SHP77 (cell line): ENCODE measurements around the gene BCL6B.

Experiments
- DNase-seq, 2 experiments: peaks; one replicate each; lab custom pipeline; 2025; lab: John Stamatoyannopoulos, UW

BCL6B gene

DNA sequence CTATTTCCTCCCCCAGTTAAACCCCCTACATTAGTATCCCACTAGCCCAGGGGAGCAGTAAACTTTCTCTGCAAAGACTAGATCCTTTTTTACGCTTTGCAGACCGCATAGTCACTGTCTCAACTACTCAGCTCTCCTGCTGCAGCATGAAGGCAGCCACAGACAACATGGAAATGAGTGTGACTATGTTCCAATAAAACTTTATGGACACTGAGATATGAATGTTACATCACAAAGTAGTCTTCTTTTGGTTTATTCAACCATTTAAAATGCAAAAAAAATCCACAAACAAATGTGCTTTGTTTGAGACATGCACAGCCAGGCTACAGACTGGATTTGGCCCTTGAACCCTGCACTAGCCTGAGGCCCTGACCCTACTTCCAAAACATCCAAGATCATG is 12.3 kb upstream of the BCL6B start:
- DNase-seq, result no peak

DNA sequence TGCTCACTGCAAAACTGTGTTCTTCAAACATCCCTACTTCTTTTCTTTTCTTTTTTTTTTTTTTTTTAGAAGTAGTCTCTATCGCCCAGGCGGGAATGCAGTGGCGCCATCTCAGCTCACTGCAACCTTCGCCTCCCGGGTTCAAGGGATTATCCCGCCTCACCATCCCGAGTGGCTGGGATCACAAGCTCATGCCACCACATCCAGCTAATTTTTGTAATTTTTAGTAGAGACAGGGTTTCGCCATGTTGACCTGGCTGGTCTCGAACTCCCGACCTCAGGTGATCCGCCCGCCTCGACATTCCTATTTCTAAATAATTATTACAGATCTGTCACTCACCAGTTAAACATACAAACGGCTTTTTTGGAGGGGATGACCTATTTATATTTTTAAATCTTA is 11.4 kb upstream of the BCL6B start:
- no peak for DNase-seq

GRCh38 chr17:7011942-7012254 is 11.0 kb upstream of the BCL6B start:
- no peak for DNase-seq

GRCh38 chr17:7014261-7014994 is 8.4 kb upstream of the BCL6B start:
- DNase-seq, result peak; percentile 98 to 99

DNA sequence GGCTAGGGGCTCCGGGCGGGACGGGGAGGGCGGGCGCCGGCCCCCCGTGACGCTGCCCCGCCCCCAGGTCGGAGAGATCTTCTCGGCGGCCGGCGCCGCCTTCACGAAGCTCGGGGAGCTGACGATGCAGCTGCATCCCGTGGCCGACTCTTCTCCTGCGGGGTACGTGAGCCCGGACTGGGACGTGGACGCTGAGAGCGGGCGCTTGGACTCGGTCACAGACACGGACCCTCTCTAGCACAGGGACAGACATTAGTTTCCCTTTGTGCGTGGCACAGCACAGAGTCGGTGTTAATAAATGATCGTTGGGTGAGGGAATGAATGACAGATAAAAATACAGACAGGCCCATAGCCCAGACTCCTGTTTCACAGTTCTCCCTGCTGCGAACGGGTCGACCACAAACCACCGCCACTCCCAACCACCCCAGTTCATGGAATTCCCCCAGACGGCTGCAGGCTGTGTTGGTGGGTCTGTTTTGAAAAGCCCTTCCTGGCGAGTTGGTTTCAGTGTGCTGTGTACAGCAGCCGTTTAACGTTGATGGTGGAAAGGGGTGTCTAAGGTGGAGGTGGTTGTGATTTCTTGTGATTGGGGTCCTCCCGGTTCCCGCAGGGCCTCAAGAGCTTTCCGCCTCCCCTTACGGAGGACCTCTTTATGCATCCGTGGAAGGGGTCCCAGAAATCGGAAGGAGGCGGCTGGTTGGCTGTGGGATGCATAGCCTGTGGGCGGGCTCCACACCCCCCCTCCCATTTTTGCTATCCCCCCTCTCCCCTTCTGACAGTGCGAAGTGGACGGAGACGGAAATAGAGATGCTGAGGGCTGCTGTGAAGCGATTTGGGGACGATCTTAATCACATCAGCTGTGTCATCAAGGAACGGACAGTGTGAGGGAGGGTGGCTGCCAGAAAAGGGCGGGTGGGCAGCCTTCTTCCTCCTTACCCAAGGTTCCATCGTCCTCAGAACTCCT is 7.6 kb upstream of the BCL6B start:
- DNase-seq, result peak in 1 of 2 experiments; percentile 63

DNA sequence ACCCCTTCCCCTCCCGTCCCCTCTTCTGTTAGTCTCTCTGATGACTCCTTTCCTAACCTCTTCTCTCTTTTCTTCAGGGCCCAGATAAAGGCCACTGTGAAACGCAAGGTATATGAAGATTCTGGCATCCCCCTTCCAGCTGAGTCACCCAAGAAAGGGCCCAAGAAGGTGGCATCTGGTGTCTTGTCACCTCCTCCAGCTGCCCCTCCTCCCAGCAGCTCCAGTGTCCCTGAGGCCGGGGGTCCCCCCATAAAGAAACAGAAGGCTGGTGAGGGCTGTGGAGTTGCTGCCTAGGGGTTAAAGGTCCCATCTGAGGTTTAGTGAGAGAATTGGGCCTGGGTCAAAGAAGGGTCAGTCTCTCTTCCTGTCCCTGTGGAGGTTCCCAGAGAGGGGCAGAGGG is 6.4 kb upstream of the BCL6B start:
- no peak for DNase-seq

DNA sequence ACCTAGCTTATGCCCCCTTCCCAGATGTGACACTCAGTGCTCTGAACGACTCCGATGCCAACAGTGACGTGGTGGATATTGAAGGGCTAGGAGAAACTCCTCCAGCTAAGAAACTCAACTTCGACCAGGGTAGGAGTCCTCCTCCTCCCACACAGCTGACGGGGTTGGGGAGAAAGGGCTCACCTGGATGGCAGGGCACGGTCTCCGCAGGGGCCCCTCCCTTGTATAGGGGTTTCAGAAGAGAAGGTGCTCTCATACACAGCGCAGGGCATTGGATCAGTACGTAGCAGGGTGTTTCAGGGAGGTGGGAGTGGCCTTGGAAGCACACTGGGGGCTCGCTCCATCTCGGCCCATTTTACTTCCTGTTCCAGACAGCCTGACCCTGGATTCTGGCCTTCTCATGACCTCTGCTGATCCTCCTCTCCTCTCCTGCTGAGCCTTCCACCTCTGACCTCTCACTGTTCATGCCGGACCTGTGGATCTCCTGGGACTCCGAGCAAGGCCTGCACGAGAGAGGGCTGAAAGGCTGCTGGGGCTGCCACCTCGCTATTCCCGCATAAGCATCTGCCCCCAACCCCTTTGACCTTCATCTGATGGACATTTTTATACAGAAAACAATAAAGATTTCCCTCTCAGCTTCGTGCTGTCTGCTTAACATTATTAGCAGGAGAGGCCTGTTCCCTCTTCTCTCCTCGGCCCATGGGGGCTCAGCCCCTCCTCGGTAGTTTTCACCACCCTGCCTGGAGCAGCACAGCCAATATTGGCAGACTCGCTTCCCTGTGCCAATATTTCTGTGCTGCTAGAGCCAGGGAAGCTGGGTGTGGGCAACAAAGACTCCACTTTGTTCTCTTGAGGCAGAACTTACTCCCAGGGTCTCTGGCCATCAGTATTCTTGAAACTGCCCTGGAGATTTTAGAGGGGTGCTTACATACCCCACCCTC is 5.7 kb upstream of the BCL6B start:
- no peak for DNase-seq

- DNase-seq, result no peak
Measured at GRCh38 chr17:7017827-7018200, 5.0 kb upstream of the BCL6B start.

DNA sequence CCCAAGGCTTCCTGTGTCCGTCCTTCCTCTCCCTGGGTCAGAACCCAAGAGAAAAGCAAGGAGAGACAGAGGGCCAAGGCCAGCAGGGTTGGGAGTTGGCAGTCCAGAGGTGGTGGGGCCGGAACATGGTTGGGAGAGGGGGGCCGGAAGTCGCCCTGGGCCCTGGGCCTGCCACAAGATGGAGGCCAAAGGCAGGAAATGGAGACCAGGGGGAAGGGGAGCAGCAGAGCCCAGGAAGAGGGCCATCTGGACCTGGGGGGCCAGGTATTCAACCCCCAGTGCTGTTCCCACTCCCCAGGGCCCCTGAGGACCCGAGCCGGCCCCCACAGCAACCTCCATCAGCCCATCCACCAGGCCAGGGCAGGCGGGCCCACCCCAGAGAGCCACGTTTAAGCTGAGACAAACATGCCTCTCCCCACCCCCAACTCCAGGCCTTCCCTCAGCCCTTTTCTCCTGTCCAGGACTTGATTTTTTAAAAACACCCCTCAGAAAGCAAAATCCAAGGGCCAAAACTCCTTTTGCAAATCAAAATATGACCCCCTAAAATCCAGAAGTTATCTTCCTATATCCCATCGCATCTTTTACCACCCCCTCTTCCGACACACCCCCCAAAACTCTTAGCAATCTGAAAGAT is 4.4 kb upstream of the BCL6B start:
- DNase-seq, result peak; percentile 67 to 82

GRCh38 chr17:7019367-7019766 is 3.5 kb upstream of the BCL6B start:
- no peak for DNase-seq

DNA sequence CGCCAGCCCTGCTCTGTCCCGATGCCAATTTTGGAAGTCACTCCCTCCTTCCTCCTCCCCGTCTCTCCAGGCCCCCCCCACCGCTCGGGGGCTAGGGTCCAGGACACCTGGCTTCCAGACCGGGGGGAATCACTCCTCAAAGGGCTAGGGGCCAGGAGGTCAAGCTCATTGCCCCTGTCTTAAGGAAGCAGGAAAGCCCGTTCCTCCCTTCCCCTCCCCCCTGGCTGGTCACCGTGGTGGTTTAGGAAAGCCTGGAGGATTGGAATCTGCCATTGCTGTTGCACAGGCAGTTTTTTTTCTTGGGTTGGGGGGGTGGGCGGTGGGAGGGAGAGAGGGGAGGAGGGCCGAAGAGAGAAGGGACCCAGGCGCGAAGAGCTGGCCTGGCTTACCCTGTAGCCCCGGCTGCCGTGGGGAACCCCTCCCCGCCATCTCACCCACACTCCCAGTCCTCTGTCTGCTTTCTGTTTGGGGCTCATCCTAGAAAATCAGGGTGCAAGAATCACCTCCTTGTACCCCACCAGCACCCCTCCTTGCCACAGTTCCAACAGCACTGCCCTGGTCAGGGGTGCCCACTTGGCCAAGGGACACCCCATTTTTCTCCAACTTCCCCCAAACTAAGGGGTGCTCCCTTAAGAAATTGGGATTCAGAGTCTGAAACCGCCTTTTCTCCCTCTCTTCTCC is 2.9 kb upstream of the BCL6B start:
- DNase-seq, result peak; percentile 78 to 82

GRCh38 chr17:7020894-7021664 is 1.8 kb upstream of the BCL6B start:
- peak; percentile 63 to 68 for DNase-seq

- peak; percentile 85 to 87 for DNase-seq
Measured at GRCh38 chr17:7021993-7022778, 664 bp upstream of the BCL6B start.

DNA sequence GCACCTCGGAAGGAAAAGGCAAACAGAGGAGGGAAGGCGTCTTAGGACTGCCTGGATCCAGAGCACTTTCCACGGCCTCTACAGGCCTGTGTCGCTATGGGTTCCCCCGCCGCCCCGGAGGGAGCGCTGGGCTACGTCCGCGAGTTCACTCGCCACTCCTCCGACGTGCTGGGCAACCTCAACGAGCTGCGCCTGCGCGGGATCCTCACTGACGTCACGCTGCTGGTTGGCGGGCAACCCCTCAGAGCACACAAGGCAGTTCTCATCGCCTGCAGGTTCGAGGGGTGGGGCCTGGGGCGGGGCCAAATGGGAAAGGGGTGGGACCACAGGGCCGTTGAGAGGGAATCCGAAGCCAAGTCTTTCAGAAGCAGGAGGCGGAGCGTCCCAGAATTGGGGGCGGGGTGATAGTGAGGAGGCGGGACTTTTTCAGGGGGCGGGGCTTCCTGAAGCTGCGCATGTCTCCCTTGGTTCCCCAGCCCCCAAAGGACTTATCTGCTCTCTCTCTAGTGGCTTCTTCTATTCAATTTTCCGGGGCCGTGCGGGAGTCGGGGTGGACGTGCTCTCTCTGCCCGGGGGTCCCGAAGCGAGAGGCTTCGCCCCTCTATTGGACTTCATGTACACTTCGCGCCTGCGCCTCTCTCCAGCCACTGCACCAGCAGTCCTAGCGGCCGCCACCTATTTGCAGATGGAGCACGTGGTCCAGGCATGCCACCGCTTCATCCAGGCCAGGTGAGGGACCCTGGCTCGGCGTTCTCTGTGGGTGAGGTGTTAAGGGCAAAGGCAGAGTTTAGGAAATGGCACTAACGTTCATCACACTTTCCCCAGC is 939 bp downstream of the BCL6B start:
- peak; percentile 94 to 98 for DNase-seq

GRCh38 chr17:7024402-7024785 is 1.5 kb downstream of the BCL6B start:
- DNase-seq, result no peak

GRCh38 chr17:7025245-7025644 is 2.4 kb downstream of the BCL6B start:
- DNase-seq, result no peak

- DNase-seq, result no peak
Measured at GRCh38 chr17:7026471-7027115, 3.7 kb downstream of the BCL6B start.

GRCh38 chr17:7027335-7027734 is 4.5 kb downstream of the BCL6B start:
- DNase-seq, result no peak
